Esophagus (tissue), 2 donors: Measurements from ENCODE around the gene CCDC17. TPM values are rescaled to one million over a fixed set of nuclear protein-coding genes. Genes with fewer than 3 reads are reported as not detected.

Source experiments
- H3K27ac ChIP-seq, 2 donors: one replicate each; pipeline ENCODE4 v1.5.1; 2013; ENCODE audit warnings: low read depth in 2 of 2, mild to moderate bottlenecking in 2 of 2, inconsistent platforms in 1 of 2, low read length in 1 of 2, moderate library complexity in 1 of 2
- H3K27me3 ChIP-seq, 2 donors: one replicate each; pipeline ENCODE4 v1.6.1; 2013; ENCODE audit warnings: low read length in 2 of 2, control low read depth in 1 of 2, mild to moderate bottlenecking in 1 of 2; ENCODE audit not compliant: insufficient read depth in 2 of 2, control insufficient read depth in 1 of 2
- H3K36me3 ChIP-seq, 2 donors: one replicate each; pipeline ENCODE4 v1.6.1; 2013; ENCODE audit warnings: low read length in 1 of 2; ENCODE audit not compliant: control insufficient read depth in 2 of 2, insufficient read depth in 2 of 2
- H3K4me1 ChIP-seq, 2 donors: one replicate each; pipeline ENCODE4 v1.6.1; 2013; ENCODE audit warnings: low read length in 1 of 2; ENCODE audit not compliant: control insufficient read depth in 2 of 2, insufficient read depth in 2 of 2
- H3K4me3 ChIP-seq, 2 donors: one replicate each; pipeline ENCODE4 v1.5.1; 2013; ENCODE audit warnings: low read length in 2 of 2, mild to moderate bottlenecking in 2 of 2, low read depth in 1 of 2, moderate library complexity in 1 of 2
- H3K9me3 ChIP-seq, 2 donors: one replicate each; pipeline ENCODE4 v1.6.1; 2013; ENCODE audit warnings: mild to moderate bottlenecking in 2 of 2, low read depth in 1 of 2, low read length in 1 of 2, moderate library complexity in 1 of 2; ENCODE audit not compliant: control insufficient read depth in 2 of 2, insufficient read depth in 1 of 2
- WGBS, 2 donors: extraction: QIAGEN DNeasy Blood & Tissue Kit; methylation state at CpG; one replicate each; pipeline ENCODE4 v1.1.7; 2013; 5-methylcytosine and 5-hydroxymethylcytosine counted together
- polyA plus RNA-seq, 2 donors: library from polyadenylated mRNA; stranded (reverse); fragments of 200-250 nt; gene quantifications; one replicate each; pipeline ENCODE4 v1.2.3, GENCODE V29; 2013
- donor health status: healthy with polysubstance abuse.
- donor health status: Bipolar disorder and iron deficiency.

The CCDC17 gene
- 1 to 10 TPM in 1 of 2 donors, under 1 TPM in 1; 0.54 to 1.4 TPM for polyA plus RNA-seq

DNA sequence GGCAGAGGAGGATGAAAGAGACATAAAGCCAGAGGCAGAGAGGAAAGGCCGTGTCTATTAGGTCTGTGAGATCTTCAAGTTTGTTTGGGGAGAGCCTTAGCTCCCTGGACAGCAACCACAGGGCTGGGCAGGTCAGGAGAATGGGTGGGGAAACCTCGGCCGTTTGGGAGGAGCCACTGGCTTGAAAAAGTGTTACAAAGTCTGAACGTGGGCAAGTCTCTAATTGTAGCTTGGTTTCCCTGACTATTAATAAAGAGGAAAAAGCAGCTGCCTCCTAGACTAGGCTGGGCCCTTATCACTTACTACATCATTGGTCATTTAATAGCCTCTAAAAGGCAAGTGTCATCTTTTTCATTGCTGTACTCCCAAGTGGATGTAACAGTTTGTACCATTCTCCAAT lies at the start of gene CCDC17:
TSS of gene CCDC17 (minus strand) at position 83 of the 400 bp plus-strand sequence. CDS start 145 bp downstream, outside the sequence.
- H3K36me3 ChIP-seq = peaks cover 5 to 20% of the 10 kb centered on the region in 2 donors
- no peaks in the 10 kb centered on the region for H3K9me3 ChIP-seq
- no peak within 1 kb of the TSS for H3K4me3 ChIP-seq
- no peak within 1 kb of the TSS for H3K27ac ChIP-seq
- 22 to 23% methylated on average over 4 of the region's 4 CpGs for WGBS, 2 donors
- H3K27me3 ChIP-seq = no peaks in the 10 kb centered on the region
- peaks cover 0 to 3% of the 10 kb centered on the region in 2 donors for H3K4me1 ChIP-seq

DNA sequence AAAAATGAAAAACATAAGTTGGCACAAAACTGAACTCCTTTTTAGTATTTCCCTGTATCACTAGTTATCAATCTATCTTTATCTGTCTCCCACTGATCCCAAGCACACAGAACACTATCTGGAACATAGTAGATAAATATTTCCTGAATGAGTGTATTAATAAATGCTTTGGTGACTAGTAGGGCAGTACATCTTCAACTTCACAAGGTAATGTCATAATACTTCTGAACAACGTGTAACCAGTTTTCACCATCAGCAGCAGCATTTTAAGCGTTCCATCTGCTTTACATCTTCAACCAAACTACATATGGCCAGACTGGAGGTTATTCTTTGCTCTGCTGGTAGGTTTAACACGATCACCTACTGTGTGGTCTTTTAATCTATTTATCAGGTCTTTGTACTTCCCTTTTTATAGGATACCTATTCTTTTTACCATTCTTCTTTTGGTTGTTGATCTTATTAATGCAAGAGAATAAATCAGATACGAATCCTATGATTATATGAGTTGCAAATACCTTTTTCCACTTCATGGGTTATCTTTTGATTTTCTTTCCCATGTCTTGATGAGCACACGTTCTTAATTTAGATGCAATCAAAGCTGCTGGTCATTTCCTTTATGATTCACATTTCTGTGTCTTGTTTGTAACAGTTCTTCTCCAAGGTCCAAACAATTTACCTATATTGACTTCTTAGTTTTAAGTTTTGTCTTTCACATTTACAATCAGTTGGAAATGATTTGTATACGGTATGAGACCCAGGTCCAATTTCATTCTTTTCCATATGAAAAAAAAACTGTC lies 46.2 kb upstream of the CCDC17 start:
- WGBS, 2 donors = 73 to 76% methylated on average over 6 of the region's 6 CpGs
- H3K27ac ChIP-seq = no peak overlapping the region
- H3K9me3 ChIP-seq = no peaks in the 10 kb centered on the region
- H3K4me1 ChIP-seq = peaks cover 3 to 5% of the 10 kb centered on the region in 2 donors
- H3K36me3 ChIP-seq = no peaks in the 10 kb centered on the region
- H3K27me3 ChIP-seq = no peaks in the 10 kb centered on the region
- no peak overlapping the region for H3K4me3 ChIP-seq

DNA sequence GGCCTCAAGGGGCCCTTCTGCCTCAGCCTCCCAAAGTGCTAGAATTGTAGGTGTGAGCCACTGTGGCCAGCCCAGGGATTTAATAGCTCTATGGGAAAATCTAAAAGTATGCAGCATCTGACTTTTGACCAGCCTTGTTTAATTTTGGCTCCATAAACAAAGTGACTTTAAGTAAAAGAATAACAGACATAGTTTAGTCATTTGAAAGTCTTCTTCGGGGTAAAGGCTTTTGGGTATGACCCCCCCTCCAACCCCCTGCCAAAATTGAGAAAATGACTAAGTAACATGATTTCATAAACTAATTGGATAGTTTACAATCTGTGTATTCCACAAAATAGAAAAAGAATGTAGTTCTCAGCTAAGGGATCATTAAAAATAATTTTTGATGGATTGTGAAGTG lies 45.5 kb upstream of the CCDC17 start:
- 47 to 51% methylated on average over 1 of the region's 1 CpG for WGBS, 2 donors
- no peaks in the 10 kb centered on the region for H3K27me3 ChIP-seq
- no peak overlapping the region for H3K27ac ChIP-seq
- peaks cover 3% of the 10 kb centered on the region in 2 donors for H3K4me1 ChIP-seq
- no peak overlapping the region for H3K4me3 ChIP-seq
- H3K36me3 ChIP-seq = no peaks in the 10 kb centered on the region
- no peaks in the 10 kb centered on the region for H3K9me3 ChIP-seq

DNA sequence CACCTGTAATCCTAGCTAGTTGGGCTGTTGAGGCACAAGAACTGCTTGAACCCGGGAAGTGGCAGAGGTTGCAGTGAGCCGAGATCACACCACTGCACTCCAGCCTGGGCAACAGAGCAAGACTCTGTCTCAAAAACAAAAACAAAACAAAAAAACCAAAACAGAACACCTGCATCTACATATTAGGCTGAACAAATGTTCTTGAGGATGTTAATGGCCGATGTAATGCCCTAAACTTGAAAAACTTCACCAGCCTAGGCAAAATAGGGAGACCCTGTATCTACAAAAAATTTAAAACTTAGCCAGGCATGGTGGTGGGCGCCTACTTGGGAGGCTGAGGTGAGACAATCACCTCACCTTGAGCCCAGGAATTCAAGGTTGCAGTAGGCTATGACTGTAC lies 44.7 kb upstream of the CCDC17 start:
- 95 to 99% methylated on average over 4 of the region's 4 CpGs for WGBS, 2 donors
- Histone ChIP-seq H3K9me3 (no peaks in the 10 kb centered on the region), H3K27ac (no peak overlapping the region), H3K27me3 (no peaks in the 10 kb centered on the region), H3K36me3 (no peaks in the 10 kb centered on the region), H3K4me3 (no peak overlapping the region), H3K4me1 (peaks cover 2% of the 10 kb centered on the region in 2 donors)

DNA sequence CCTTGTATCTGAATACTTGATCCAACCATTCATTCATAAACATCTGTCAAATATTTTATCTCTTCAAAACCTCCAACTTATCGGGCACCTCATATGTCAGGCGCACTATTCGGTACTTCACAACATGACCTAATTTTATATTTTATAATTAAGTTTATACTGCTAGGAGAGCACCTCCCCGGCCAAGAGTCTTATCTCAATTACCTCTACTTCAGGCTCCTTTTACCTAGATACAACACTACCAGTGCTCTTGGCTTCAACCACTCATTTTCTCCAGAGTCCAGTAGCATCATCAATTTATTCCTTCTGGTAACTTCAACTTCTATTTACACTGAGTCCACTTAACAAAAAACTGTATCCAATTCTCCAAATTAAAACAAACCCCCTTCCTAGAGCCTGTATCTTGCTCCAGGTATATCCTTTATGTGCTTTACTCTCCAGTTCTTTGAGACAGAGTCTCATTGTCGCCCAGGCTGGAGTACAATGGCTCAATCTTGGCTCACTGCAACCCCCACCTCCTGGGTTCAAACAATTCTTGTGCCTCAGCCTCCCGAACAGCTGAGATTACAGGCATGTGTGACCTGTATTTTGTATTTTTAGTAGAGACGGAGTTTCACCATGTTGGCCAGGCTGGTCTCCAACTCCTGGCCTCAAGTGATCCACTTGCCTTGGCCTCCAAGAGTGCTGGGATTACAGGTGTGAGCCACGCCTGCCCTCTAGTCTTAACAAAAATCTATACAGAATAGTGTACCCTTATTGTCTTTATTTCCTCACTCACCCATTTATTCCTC lies 43.7 kb upstream of the CCDC17 start:
- Histone ChIP-seq H3K27me3 (no peaks in the 10 kb centered on the region), H3K27ac (no peak overlapping the region), H3K36me3 (no peaks in the 10 kb centered on the region), H3K9me3 (no peaks in the 10 kb centered on the region), H3K4me1 (peaks cover 0 to 2% of the 10 kb centered on the region in 2 donors), H3K4me3 (no peak overlapping the region)
- 82 to 92% methylated on average over 8 of the region's 8 CpGs for WGBS, 2 donors

DNA sequence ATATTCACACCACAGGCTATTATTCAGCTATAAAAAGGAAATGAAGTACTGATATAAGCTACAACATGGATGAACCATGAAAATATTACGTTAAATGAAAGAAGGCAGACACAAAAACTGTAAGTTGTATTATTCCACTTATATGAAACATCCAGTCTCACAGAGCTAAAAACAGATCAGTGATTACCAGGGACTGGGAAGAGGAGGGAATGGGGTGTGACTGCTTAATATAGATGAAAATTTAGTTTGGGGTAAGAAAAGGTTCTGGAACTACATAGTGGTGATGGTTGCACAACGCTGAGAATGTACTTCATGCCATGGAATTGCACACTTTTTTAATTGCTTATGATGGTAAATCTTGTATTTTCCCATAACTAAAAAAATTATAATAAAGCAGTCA lies 43.0 kb upstream of the CCDC17 start:
- Histone ChIP-seq H3K4me1 (peaks cover 0 to 2% of the 10 kb centered on the region in 2 donors), H3K27ac (no peak overlapping the region), H3K9me3 (no peaks in the 10 kb centered on the region), H3K4me3 (no peak overlapping the region), H3K27me3 (no peaks in the 10 kb centered on the region), H3K36me3 (no peaks in the 10 kb centered on the region)
- 88 to 92% methylated on average over 2 of the region's 2 CpGs for WGBS, 2 donors

DNA sequence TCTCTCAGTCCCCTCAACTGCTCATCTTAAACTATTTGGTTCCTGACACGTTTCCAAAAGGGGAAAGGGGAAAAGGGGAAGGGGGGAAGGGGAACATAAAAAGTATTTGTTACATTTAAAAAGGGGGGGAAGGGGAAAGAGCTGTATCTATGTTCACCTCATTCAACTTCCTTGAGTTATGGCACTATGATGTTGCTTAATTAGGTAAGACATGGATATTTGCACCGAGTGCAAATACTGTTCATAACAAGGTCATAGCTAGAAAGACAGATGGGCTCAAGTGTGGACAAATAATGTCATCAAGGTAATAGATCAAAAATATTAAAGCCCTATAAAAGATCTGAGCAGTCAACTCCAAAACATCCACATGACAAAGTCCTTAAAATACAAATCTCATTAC lies 36.5 kb upstream of the CCDC17 start:
- no peaks in the 10 kb centered on the region for H3K4me1 ChIP-seq
- no peaks in the 10 kb centered on the region for H3K27me3 ChIP-seq
- 58 to 71% methylated on average over 2 of the region's 2 CpGs for WGBS, 2 donors
- no peak overlapping the region for H3K27ac ChIP-seq
- H3K36me3 ChIP-seq = peaks cover 2 to 7% of the 10 kb centered on the region in 2 donors
- H3K4me3 ChIP-seq = no peak overlapping the region
- no peaks in the 10 kb centered on the region for H3K9me3 ChIP-seq

DNA sequence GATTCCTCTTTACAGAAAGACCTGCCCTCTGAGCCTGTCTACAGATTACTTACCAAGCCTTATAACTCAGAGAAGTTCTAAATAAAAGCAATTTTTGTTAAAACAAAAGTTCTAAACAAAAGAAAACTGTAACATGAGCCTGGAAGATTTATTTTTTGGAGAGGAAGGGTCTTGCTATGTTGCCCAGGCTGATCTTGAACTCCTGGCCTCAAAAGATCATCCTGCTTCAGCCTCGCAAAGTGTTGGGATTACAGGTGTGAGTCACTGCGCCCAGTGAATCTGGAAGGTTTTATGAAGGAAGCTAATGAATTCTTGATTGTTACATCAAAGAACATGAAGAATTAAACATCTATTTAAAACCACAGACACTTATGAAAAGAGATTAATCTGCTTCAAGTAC lies 35.4 kb upstream of the CCDC17 start:
- Histone ChIP-seq H3K4me1 (no peaks in the 10 kb centered on the region), H3K27ac (no peak overlapping the region), H3K36me3 (peaks cover 2 to 13% of the 10 kb centered on the region in 2 donors), H3K4me3 (no peak overlapping the region), H3K9me3 (no peaks in the 10 kb centered on the region), H3K27me3 (no peaks in the 10 kb centered on the region)
- 92 to 93% methylated on average over 2 of the region's 2 CpGs for WGBS, 2 donors

DNA sequence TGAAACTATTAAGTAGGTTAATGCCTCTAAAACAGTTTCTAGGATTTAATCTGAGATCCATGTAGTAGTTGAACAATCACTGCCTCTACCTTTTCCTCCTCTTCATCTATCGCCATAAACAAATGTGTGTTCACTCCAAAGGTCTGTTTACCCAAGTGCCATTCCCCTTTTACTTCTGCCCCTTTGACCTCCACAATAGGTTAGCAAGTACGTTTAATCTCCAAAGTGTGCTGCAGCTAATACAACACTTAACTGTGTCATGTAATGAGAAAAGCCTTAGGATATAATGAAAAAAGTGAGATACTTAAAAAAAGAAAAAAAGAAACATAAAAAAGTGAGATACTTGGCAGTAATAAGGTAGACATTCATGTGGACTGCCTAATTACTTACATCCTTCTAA lies 34.3 kb upstream of the CCDC17 start:
- 59 to 82% methylated on average over 2 of the region's 2 CpGs for WGBS, 2 donors
- peaks cover 5 to 13% of the 10 kb centered on the region in 2 donors for H3K36me3 ChIP-seq
- no peak overlapping the region for H3K27ac ChIP-seq

More for the DNA sequence above, 34.3 kb upstream of the CCDC17 start:
- H3K4me1 ChIP-seq = no peaks in the 10 kb centered on the region
- no peak overlapping the region for H3K4me3 ChIP-seq
- H3K9me3 ChIP-seq = no peaks in the 10 kb centered on the region
- H3K27me3 ChIP-seq = no peaks in the 10 kb centered on the region
